ENCODE measurements around the gene CISTR. TPM values are rescaled to one million over a fixed set of nuclear protein-coding genes. Genes with fewer than 3 reads are reported as not detected.
"Not testable (repeated sequence)": the region's sequence is repeated elsewhere in the genome, so short reads cannot be mapped to it uniquely, and the experiment has no call there.

Gene CISTR
- total RNA-seq, 4 donors from 2014 or later = not detected

- in situ Hi-C loops (cut with MboI; ENCODE audit: low pct_ligation_motif_present in 1 of 4, low pct_unique_long_range_greater_than_20kb in 1 of 4, low sequenced_read_pairs in 3 of 4) = loop anchor here in 2 of 4 donors (25.0 kb wide), 2 partner anchors 202 to 427 kb away; partner anchors contain the start of gene HOXC10 (in 1 of the 2)
- TF ChIP-seq EP300 (IDR thresholded peaks at IDR 0.05; ENCODE audit: low read depth) (no peak), POLR2AphosphoS5 (IDR thresholded peaks at IDR 0.05) (no peak), POLR2A (IDR thresholded peaks at IDR 0.05) (no peak)
- TF ChIP-seq, protein P1, sequence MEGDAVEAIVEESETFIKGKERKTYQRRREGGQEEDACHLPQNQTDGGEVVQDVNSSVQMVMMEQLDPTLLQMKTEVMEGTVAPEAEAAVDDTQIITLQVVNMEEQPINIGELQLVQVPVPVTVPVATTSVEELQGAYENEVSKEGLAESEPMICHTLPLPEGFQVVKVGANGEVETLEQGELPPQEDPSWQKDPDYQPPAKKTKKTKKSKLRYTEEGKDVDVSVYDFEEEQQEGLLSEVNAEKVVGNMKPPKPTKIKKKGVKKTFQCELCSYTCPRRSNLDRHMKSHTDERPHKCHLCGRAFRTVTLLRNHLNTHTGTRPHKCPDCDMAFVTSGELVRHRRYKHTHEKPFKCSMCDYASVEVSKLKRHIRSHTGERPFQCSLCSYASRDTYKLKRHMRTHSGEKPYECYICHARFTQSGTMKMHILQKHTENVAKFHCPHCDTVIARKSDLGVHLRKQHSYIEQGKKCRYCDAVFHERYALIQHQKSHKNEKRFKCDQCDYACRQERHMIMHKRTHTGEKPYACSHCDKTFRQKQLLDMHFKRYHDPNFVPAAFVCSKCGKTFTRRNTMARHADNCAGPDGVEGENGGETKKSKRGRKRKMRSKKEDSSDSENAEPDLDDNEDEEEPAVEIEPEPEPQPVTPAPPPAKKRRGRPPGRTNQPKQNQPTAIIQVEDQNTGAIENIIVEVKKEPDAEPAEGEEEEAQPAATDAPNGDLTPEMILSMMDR (IDR thresholded peaks at IDR 0.05) = no peak
- intact Hi-C loops (cut with DNase I; ENCODE audit: low total_unique reads) = loop anchor here (2.0 kb wide), 1 partner anchor 358 kb away; no protein-coding TSS in a partner anchor
- Histone ChIP-seq H3K4me3 (no peak overlapping the region), H3K27ac (no peak overlapping the region), H3K36me3 (no peaks in the 10 kb centered on the region), H3K27me3 (peaks cover 98% of the 10 kb centered on the region), H3K9me3 (no peaks in the 10 kb centered on the region), H3K4me1 (no peaks in the 10 kb centered on the region)
- WGBS, 2 donors (ENCODE audit: low coverage in 1 of 2) = 60% methylated on average over 2 of the region's 2 CpGs; no CpG with 5 or more reads in 1 of the 2 donors
- DNase-seq = no peak
These were observed 33.4 kb upstream of the CISTR start for GRCh38 chr12:53785161-53785560.

DNA sequence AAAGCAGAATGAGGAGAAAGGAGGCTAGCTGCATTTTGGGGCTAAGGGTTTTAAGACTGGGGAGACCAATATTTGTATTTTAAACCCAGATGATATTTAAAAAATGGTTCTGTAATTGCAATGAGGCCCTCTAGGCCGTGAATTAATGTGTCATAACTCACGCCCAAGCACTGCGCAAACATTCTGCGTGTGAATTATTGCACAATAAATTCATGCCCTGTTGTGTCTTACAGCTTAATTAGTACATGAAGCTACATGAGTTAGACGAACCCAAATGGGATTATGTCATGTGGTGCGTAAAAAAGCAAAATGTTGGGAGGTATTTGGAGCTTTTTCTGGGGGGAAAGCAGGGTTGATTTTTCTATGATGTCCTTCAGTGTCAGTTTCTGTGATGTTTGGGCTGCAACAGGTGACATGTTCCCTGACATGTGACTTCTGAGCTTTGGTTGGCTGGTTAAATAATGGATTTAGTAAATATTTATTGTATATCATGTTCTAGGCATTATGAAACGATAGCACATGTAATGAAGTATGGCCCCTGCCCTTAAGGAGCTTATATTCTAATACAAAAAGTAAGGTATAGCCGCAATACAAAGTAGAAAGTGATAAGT is 30.4 kb upstream of the CISTR start:
- TF ChIP-seq EP300 (IDR thresholded peaks at IDR 0.05; ENCODE audit: low read depth) (no peak), POLR2A (IDR thresholded peaks at IDR 0.05) (no peak)
- TF ChIP-seq, protein P1 (IDR thresholded peaks at IDR 0.05) = no peak
- DNase-seq = no peak
- Histone ChIP-seq H3K4me3 (no peak overlapping the region), H3K27me3 (peaks cover 96% of the 10 kb centered on the region), H3K36me3 (no peaks in the 10 kb centered on the region), H3K9me3 (no peaks in the 10 kb centered on the region), H3K4me1 (no peaks in the 10 kb centered on the region), H3K27ac (no peak overlapping the region)
- in situ Hi-C loops (cut with MboI; ENCODE audit: low pct_ligation_motif_present in 1 of 4, low pct_unique_long_range_greater_than_20kb in 1 of 4, low sequenced_read_pairs in 3 of 4) = loop anchor here in 2 of 4 donors (25.0 kb wide), 2 partner anchors 205 to 430 kb away; partner anchors contain the start of gene HOXC10 (in 1 of the 2)
- intact Hi-C loops (cut with DNase I; ENCODE audit: low total_unique reads) = no loop called here
- 40 to 60% methylated on average over 1 to 8 of the region's 8 CpGs for WGBS, 2 donors (ENCODE audit: low coverage in 1 of 2)

DNA sequence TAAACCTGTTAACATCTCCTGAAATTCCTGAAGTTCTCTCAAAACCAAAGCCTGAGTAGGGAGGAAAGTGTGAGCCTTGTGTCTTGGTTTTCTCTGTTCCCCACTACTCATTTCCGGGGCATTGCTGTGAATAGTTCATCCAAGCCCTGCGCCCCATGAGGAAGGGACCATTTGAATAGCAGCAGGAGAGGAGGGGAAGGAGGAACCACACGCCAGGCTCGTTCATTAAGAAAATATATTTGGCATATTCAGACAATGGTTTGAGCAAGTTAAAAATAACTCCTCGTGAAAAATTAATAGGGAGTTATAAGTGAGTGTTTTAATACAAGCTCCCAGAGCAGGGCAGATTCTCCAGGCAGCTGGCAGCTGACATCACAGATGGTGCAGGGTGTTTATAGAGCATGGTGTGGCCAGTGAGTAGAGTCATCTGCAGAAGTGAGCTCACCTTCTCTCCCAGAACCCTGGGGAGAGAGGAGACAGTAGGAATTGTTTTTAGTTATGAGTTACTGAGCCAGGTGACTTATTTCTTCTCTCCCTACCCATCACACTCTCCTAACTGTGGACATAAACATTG is 29.5 kb upstream of the CISTR start:
- DNase-seq = no peak
- no peaks in the 10 kb centered on the region for H3K9me3 ChIP-seq
- no peaks in the 10 kb centered on the region for H3K36me3 ChIP-seq
- in situ Hi-C loops (cut with MboI; ENCODE audit: low pct_ligation_motif_present in 1 of 4, low pct_unique_long_range_greater_than_20kb in 1 of 4, low sequenced_read_pairs in 3 of 4) = loop anchor here in 2 of 4 donors (25.0 kb wide), 2 partner anchors 206 to 431 kb away; partner anchors contain the start of gene HOXC10 (in 1 of the 2)
- TF ChIP-seq POLR2AphosphoS5 (IDR thresholded peaks at IDR 0.05) (no peak), EP300 (IDR thresholded peaks at IDR 0.05; ENCODE audit: low read depth) (no peak), POLR2A (IDR thresholded peaks at IDR 0.05) (no peak)
- TF ChIP-seq, protein P1 (IDR thresholded peaks at IDR 0.05) = no peak
- no peak overlapping the region for H3K4me3 ChIP-seq
- WGBS, 2 donors (ENCODE audit: low coverage in 1 of 2) = 34% methylated on average over 5 of the region's 5 CpGs
- no peaks in the 10 kb centered on the region for H3K4me1 ChIP-seq
- no peak overlapping the region for H3K27ac ChIP-seq
- peaks cover 96% of the 10 kb centered on the region for H3K27me3 ChIP-seq
- intact Hi-C loops (cut with DNase I; ENCODE audit: low total_unique reads) = no loop called here

DNA sequence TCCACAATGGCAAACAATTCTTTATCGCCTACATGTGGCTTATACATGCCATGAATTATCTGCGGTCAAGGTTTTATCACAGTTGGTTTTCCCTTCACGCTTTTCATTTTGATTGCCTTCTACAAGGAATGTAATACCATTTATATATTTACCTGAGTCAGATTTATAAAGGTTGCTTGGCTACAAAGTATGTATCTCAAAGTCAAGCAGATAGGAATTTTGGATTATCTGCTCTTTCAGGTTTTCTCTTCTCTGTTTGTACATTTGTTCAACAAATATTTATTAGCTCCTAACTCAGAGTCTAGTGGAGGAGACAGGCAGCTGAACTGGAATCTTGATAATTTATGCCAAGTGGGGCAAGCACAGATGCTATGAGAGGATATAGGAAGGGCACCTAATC is 28.5 kb upstream of the CISTR start:
- DNase-seq = no peak
- Histone ChIP-seq H3K4me3 (no peak overlapping the region), H3K4me1 (no peaks in the 10 kb centered on the region), H3K27ac (no peak overlapping the region), H3K36me3 (no peaks in the 10 kb centered on the region), H3K9me3 (no peaks in the 10 kb centered on the region), H3K27me3 (peaks cover 96% of the 10 kb centered on the region)
- intact Hi-C loops (cut with DNase I; ENCODE audit: low total_unique reads) (no loop called here), in situ Hi-C loops (cut with MboI; ENCODE audit: low pct_ligation_motif_present in 1 of 4, low pct_unique_long_range_greater_than_20kb in 1 of 4, low sequenced_read_pairs in 3 of 4) (loop anchor here in 2 of 4 donors (25.0 kb wide), 2 partner anchors 207 to 432 kb away; partner anchors contain the start of gene HOXC10 (in 1 of the 2))
- 62 to 87% methylated on average over 3 of the region's 3 CpGs for WGBS, 2 donors (ENCODE audit: low coverage in 1 of 2)
- TF ChIP-seq EP300 (IDR thresholded peaks at IDR 0.05; ENCODE audit: low read depth) = no peak
- TF ChIP-seq POLR2A (IDR thresholded peaks at IDR 0.05) = no peak
- no peak for TF ChIP-seq POLR2AphosphoS5 (IDR thresholded peaks at IDR 0.05)
- TF ChIP-seq, protein P1 (IDR thresholded peaks at IDR 0.05) = no peak

DNA sequence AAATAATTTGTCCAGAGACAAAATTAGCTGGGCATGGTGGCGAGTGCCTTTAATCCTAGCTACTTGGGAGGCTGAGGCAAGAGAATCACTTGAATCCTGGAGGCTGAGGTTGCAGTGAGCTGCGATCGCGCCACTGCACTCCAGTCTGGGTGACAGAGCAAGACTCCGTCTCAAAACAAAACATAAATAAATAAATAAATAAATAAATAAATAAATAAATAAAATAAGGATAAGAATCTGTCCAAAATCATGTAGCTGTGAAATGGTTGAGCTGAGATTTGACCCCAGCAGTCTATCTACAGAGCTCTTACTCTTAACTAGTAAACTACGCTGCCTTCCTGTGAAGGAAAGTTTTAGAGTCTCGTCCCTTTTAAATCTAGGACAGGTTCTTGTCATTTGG is 27.9 kb upstream of the CISTR start:
- H3K36me3 ChIP-seq; H3K27ac ChIP-seq; DNase-seq; H3K4me1 ChIP-seq; H3K9me3 ChIP-seq; H3K4me3 ChIP-seq; intact Hi-C loops (cut with DNase I; ENCODE audit: low total_unique reads): not testable (repeated sequence)
- H3K27me3 ChIP-seq = peaks cover 96% of the 10 kb centered on the region
- 89 to 93% methylated on average over 7 of the region's 7 CpGs for WGBS, 2 donors (ENCODE audit: low coverage in 1 of 2)
- in situ Hi-C loops (cut with MboI; ENCODE audit: low pct_ligation_motif_present in 1 of 4, low pct_unique_long_range_greater_than_20kb in 1 of 4, low sequenced_read_pairs in 3 of 4) = loop anchor here in 2 of 4 donors (25.0 kb wide), 2 partner anchors 208 to 433 kb away; partner anchors contain the start of gene HOXC10 (in 1 of the 2)
